Activated effector memory CD4-positive, alpha-beta T cell treated with Interleukin-2 at 50 U/mL for 16 hours (primary cell): ENCODE measurements around the gene PCYT2.
A peak's percentile ranks its signal among the peaks of the same experiment; 100 is the strongest.

Experiments used
- DNase-seq: peaks from one replicate; pipeline ENCODE4 v3.0.0-alpha.2; 2020

PCYT2 gene

DNA sequence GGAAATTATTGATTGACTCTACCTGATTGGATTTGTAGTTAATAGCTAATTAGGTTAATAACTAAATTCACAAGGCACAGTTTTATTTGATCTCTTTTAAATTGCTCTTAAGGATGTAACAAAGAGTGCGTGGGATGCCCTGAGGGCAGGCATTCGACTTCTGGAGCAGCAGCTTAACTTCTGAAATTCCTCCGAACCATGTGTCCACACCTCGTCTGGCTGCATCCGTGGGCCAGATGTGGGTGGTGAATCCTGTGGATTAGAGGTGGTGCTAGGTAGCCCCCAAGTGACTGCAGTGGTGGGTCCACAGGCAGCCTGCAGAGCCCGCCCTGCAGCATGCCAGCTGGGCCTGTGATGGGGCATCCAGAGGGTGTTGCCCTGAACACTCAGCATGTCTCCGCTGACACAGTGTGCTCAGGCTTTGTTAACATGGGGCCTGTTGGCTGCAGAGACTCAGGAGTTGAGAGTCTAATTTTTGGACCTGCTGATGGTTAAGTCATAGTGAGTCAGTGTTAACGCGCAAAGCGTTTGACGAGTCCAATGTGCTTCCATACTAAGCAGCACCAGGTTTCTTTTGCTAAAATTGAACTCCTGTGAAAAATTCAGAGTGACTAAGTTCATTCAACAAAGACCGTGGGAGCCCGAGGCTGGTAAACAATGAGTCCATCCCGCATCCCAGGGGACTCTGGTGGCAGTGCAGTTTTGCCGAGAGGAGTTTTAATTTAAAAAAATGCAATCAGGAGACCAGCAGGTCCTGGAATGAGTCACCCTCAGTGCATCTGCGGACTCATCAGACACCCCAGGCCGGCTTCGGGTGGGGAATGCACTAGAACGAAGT, 13.0 kb downstream of the PCYT2 start:
- DNase-seq = no peak

DNA sequence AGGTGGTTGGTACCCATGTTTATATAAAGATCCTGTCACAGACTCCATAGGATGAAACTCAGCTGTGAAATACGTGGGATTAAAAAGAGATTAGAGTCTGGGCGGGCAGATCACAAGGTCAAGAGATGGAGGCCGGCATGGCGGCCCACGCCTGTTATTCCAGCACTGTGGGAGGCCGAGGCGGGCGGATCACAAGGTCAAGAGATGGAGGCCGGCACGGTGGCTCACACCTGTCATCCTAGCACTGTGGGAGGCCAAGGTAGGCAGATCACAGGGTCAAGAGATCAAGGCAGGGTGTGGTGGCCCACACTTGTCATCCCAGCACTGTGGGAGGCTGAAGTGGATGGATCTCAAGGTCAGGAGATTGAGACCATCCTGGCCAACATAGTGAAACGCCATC, 15.8 kb downstream of the PCYT2 start:
- no peak for DNase-seq

DNA sequence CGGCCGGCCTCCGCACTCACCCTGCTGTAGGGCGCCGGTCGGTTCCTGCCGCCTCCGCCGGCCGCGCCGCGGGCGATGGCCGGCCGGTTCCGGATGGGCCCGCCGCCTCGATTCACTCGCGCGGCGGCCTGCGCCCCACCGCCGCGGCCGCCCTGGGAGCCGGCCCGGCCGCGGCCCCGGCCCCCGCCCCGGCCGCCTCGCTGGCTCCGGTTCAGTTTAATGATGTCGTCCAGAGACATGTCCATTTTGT, 20.0 kb downstream of the PCYT2 start:
- no peak for DNase-seq

DNA sequence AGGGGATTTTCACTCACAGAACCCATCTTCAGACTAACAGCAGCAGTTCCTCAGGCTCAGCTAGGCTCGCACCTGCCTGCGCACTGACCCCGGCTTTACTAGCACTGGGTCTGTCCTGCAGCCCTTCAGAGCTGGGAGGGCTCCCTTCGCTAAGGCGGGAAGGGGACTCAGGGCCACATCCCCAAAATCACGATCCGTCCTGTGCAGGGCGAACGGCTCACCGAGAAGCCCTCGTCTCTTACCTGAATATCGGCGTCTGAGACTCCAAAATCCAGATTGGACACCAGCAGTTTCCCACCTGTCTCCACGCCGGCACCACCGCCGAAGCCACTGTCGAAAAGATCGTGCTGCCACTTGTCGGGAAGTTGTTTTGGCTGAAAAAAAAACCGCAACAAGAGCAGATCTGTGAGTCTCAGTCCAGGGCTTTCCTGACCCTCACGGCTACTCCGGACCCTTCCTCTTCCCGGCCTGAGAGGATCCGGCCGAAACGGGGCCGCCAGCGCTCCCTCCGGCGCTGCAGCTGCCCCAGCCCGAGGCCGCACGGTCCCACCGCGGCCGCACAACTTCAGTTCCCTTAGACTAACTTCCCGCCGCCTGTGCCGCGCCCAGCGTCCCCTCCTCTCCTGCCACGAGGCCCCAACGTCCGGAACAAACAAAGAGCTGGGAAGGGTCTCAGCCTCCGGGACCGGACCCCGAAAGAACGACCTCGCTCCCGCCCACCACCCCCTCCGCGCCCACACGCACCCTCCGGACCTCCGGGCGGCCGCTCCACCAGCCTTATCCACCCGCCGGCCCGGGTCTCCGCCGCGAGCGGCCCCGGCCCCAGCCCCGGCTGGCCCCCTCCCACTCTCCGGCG, 20.5 kb downstream of the PCYT2 start:
- DNase-seq = no peak

DNA sequence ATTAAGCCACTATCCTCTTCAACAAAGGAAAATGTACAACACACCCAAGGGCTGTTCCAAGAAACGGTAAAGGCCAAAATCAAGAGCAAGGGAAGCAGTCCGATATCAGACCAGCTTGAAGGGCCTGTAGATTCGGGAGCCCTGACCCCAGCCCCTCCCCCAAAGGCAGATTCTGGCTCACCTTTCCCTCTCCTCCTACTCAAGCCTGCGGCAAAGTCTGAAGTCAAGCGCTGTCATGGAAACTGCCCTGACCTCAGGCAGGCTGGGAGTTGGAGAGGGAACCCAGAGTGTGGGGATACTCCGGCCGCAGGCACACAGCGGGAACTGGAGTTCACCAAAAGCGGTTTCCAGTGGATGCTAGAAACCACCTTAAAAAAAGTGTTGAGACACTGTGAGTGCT, 21.6 kb downstream of the PCYT2 start:
- DNase-seq = no peak

DNA sequence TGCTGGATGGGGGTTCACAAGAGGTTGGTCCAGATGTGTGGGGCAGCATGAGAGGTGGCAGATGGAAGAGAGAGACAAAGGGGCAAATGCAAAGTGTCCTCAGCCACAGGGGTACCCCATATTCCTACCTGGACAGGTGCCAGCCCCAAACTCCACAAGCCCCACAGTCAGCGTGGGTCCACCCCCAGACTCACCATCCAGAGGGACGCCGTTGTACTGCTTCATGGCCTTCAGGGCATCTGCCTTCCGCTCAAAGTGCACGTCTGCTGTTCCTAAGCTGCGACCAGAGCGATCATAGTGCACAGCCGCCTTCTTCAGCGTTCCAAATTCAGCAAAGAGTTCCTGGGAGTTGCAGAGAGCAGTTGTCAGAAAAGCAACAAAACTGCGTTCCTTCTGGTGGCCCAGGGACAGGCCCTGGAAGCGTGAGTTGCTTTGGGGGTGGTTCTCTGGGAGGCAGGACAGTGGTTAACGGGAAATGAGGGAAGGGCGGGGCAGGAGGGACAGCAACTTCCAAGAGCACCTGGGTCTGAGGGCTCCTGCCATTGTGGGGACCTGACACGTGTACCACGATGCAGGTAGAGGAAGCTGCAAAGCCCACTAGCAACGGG, 22.1 kb downstream of the PCYT2 start:
- DNase-seq = no peak

DNA sequence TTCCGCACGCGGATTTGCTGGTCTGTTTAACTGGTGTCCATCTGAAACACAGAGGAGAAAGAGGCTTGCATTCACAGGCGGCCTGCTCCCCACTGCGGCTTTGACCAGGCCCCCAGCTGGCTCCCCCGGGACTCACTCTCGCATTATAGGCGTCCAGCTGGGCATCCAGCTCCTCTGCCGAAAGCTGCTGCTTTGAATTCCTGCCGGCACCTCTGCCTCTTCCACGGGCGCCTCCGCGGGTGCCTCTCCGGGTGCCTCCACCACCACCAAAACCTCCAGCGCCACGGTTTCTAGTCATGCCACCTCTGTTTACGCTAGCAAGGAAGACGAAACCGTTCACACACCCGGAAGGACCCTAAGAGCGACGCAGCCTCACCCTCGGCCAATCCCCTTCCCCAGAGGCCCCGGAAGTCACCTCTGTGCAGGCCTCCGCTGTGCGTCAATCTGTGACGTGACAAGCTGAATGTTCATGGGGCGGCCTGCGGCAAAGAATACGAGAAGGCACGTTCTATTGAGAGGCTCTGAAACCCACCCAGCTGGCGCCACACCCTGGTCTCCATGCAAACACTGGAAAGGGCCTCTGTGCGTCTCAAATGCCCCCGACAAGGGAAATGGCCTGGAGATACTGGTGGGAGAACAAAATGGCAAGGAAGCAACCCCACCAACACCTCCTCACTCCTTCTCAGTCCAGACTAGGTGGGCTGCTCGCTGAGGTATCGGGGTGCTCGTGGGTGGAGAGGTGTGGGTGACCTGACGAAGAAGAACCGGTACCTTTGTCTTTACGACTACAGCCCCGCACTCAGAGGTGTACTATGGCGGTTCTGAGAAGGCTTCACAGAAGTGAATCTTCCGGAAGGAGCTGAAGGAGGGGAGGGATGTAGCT, 22.9 kb downstream of the PCYT2 start:
- DNase-seq = no peak

DNA sequence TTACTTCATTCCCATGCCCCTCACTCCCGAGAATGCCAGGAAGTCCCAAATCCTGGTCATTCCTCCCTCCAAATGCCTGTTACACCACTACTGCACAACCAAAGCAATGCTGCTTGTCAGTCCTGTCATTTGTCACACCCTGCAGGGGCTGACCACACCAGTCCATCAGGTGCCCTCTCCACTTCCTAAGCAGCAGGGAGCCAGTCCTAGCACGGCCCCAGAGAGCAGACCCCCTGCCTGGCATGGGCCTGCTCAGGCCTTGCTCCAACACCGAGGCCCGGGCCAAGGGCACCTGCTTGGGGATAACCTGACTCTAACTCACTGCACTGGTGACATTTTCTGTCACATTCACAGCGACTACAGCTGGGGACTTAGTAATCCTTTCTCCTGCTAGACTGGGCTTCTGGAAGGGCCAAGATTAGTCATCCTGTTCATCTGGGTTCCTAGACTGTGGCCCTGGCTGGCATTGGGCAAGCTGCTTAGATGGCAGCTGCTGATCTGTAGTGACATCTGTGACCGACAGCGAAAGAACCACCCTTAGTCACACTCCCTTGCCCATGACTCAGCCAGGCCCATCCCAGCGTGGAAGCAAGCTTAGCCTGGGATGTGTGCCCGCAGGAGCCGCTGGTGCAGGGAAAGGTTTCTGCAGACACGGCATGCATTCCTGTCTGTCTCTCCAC, 25.2 kb downstream of the PCYT2 start:
- no peak for DNase-seq

DNA sequence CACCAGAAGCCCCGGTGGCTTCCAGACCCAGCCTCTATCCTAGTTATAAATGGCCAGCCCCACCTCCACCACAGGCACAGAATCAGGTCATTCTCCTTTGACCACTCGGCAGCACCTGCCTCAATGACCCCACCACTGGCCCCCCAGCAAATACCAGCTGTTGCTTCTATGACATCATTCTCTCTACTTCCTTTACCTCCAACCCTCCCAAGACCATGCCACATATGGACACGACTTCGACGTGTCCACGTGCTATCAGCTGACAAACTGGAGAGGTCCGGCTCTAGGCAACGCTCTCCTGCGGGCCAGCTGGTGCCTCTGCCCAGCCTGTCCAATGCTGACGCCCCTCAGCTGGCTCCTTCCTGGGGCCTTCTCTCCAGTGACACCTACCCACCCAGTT, 25.7 kb downstream of the PCYT2 start:
- no peak for DNase-seq

DNA sequence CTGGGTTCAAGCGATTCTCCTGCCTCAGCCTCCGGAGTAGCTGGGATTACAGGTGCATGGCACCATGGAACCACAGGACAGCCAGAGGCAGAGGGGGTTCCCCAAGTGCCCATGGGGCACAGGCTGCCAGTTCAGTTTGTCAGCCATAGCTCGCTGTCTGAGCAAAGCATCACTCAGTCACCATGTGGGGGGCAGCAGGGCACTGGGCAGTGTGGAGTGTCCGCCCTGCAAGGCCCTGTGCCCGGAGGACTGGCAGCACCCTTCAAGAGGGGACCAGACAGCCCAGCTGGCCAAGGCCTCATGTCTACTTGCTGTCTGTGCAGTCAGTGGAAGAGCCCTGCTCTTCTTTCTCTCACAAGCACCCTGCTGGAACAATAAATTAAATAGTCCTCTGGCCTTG, 26.2 kb downstream of the PCYT2 start:
- no peak for DNase-seq

DNA sequence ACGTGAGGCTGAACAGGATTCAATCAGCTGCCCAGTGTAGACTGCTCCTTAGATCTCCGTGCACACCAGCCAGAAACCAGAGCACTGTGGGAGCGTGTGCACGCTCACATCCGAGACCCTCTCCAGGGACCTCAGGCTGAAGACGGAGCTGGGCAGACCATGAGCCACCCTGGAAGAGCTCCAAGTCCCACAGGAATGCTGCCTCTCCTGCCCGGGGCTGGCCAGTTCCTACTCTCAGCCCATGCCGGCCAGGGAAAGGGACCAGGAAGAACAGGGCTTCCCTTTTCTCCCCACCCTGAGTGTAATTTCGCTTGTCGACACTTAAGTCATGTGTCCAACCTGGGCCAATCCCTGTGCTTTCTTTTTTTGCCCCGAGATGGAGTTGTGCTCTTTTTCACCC, 26.7 kb downstream of the PCYT2 start:
- DNase-seq = no peak

DNA sequence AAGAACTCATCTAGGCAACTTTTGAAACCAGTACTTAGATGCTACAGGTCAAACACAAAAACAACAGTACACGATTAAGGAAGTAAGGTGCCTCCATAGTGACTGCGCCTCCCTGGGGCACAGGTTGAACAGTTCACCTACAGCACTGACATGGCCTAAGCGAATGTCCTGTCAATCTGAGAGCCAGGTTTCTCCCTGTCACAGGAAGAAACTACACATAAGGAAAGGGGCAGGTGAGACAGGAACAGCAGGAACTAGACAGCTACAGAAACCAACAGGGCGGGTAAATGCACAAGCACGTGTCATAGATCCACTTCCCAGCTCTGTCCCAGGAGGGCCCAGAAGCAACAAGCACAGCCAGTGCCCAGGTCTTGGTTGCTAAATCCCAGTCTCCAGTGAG, 32.1 kb downstream of the PCYT2 start:
- no peak for DNase-seq

DNA sequence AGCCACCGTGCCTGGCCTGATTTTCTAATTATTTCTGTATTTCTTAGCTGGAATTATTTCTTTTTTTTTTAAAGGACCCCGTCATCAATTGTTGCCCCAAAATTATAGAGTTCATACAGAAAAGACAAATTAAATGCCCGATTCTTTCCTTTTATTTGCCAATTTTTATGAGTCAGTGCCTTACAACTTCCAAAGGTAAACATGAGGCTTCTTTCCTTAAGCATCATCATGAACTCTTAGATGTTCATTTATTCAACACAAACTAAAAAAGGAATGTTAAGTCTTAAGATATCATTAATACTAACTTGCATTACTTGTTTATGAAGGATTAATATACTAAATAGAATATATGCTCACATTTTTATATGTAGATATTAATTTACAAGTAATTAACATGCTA, 32.9 kb downstream of the PCYT2 start:
- DNase-seq = no peak

DNA sequence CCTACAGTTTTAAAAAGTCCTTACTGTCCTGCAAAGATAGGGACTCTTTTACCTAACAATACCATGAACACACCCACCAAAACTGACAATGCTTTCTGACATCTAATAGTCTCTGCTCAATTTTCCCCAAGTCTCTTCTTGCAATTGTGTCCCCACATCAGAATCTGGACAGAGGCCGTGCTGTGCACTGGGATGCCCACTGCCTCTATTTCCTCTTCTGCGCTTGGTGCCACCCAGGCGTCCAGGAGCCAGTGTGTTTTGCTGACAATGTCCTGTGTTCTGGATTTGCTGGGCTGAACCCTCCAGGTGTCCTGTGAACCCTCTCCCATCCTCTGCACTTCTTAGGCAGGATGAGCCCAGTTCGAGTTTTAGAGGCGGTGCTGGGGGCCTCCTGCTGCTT, 33.6 kb downstream of the PCYT2 start:
- DNase-seq = no peak

DNA sequence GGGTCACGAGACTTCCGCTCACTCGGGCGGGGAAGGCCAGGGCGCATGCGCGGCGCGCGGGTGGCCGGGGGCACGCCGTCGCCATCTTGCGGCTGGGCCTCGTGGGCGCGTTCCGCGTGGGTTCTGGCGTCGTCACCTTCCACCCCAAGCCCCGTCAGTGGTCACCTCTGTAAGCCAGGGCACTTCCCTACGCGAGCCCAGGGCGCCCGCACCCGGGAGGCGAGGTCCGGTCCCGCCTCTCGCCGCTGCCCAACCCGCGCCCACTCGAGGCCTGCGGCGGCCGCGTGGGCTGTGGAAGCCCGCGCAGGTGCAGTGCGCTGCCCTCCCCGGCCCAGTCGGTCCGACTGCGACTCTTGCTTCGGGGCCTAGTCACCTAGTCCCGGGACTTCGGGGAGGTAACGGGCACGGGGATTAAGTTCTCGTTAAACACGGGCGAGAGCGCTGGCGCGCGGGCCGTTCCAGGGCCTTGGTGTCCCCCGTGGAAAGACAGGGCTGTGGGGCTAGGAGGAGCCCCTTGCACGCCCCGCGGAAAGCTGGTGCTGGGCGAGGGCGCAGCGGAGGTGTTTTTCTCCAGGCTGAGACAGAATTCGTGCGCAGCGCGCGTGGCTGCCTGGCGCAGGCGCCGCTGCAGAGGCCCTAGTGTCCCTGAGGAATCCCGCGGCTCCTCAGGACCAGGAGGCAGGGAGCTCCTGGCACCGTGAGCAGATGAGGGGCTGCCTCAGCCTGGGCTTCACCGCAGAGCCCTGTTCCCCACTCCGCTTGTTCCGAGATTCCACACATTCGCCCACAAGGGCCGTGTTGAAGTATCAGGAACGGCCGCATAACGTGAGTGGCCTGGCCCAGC, 39.6 kb downstream of the PCYT2 start:
- peak; percentile 91 for DNase-seq

DNA sequence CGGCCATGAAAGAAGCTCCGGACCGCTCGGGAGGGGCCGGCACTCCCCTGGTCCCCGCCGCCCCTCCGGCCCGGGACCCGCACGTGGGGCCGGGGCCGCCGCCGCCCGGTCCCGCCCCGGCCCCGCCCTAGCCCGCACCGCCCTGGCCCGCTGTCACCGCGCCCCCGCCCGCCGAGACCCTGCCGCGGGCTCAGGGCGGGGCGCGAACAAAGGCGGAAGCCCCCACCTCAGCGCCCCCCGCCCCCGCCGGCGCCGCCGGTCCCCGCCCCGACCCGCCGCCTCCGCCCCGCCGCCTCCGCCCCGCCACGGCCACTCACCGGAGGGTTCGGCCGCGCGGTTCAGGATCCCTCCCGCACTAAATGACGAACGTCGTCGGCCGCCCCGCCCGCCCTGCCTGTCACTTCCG, 40.2 kb downstream of the PCYT2 start, which contains the start of gene ARHGDIA:
Gene ARHGDIA (minus strand): TSS at position 357 of the 406 bp plus-strand sequence. CDS start 1,407 bp downstream, outside the sequence.
- no peak for DNase-seq

DNA sequence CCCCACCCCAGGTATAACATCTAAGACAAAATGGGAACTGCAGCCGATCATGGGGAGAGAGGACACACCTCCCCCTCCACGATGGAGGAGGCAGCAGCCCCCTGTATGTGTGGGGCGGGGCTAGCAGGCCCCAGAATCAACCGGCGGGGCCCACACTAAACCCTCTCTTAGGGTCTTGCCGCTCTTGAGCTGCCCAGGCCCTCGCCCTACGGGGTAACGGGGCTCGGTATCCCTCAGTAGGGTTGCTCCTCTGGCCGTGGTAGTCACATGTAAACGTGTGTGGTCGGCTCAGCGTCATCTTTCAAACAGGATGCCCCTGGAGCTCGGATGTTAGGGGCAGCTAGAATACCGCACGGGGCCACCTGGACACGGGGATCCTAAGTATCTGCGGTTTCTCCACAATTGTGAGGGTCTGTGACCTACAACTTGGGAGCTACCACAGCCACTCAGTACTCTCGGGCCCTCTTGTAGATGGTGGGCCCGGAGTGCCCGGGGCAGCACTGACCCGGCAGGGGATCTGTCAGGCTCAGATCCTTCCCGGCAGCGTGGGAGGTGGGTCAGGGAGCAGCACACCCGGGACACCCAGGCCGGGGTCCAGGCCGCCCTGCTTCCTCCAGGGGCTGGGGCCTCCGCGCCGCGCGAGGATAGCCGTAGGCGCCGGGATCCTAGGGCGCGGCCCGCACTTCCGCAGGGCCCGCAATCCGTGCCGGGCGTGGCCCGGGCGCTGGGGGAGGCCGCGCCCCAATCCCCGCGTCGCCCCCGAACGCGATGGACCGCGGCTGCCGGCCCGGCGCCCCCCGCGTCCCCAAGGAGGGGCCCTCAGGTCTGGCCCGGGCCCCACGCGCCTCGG, 40.8 kb downstream of the PCYT2 start:
- DNase-seq = no peak

DNA sequence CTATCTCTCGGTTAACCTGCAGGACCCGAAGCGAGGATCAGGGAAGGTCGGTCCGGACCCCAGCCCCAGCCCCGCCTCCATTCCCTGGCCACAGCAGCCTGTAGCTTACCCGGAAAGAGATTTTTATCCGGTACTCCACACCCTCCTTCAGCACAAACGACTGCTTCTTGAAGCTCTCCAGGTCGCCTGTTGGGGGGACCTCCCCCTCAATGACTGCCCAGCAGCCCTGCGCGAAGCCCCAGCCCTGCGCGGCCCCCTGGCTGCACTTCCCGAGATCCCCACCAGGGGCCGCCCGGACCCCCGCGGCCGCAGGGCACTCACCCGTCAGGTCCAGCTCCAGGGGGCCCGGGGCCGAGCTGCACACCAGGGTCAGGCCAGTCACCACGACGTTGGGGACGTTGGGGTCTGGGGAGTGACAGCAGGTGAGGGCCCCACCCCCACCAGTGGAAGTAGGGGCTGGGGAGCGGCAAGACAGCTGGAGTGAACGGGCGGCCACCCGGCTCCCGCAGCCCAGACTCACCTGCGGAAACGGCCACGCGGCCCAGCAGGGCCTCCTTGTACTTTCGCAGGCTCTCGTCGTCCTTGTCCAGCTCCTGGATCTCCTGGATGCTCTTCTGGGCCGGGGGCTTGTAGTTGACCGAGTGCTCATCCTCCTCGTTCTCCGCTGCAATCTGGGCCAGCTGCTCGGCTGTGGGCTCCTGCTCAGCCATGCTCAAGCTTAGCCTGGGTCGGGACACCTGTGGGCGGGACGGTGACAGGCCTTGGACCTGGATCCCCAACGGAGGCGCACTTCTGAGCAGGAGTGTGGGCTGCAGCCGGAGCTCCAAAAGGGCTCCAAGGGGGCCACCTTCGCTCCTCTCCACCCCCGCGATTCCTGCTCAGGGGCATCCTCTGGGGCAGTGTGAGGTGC, 41.7 kb downstream of the PCYT2 start:
- no peak for DNase-seq

DNA sequence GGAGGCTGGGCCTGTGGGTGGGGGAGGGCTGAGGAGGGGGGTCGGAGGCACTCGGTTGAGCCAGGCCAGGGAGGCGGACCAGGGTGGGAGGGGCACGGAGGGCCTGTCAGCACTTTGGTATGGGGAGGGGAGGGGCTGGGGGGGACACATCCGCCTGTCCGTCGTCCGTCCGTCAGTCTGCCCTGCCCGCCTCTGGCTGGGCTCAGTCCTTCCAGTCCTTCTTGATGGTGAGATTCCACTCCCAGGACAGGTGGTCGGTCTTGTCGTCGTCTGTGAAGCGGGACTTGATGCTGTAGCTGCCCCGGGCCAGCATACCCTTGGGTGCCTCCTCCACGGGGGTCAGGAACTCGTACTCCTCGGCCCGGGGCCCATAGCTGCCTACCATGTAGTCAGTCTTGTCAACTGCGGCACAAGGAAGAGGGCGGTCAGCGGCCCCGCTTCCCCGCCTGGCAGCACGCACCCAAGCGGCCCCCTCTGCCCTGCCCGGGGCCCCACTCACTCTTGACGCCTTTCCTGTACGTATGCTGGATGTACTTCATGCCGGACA, 42.5 kb downstream of the PCYT2 start:
- DNase-seq = no peak
